Inflammatory macrophage treated with lipopolysaccharide for 4 hours (primary cell): Measurements from ENCODE around the gene MYO3B.
A peak's percentile ranks its signal among the peaks of the same experiment; 100 is the strongest.
"Not testable (repeated sequence)": the region's sequence is repeated elsewhere in the genome, so short reads cannot be mapped to it uniquely, and the experiment has no call there.

ENCODE experiments used
- DNase-seq: peaks from one replicate; pipeline ENCODE4 v3.0.0-alpha.2; 2020

Gene MYO3B

GRCh38 chr2:170671079-170671478, 493.1 kb downstream of the MYO3B start:
- no peak for DNase-seq

- DNase-seq = not testable (repeated sequence)
These were observed 496.3 kb downstream of the MYO3B start for GRCh38 chr2:170674282-170674681.

- DNase-seq = no peak
These were observed 497.8 kb downstream of the MYO3B start for GRCh38 chr2:170675701-170676100.

GRCh38 chr2:170679607-170680079, 501.7 kb downstream of the MYO3B start:
- DNase-seq = peak; percentile 1

GRCh38 chr2:170680172-170680941, 502.4 kb downstream of the MYO3B start:
- DNase-seq = no peak

DNA sequence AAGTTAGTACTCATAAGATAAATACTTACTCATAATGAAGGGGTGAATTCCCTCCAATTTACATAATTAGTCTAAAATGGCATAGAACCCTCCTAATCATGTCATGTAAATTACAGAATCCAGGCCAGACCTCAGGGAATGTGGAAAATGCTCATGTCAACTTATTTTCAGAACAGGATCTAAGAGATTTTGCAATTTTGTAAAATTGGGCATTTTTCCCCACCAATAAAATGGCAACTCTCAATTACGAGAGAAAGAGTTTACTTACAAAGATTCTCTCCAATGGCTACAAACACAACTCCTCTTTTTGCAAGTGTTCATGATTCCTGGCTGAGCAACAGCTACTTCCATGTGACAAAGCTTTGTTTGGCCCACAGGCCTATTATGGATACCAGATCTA, 503.4 kb downstream of the MYO3B start:
- no peak for DNase-seq

DNA sequence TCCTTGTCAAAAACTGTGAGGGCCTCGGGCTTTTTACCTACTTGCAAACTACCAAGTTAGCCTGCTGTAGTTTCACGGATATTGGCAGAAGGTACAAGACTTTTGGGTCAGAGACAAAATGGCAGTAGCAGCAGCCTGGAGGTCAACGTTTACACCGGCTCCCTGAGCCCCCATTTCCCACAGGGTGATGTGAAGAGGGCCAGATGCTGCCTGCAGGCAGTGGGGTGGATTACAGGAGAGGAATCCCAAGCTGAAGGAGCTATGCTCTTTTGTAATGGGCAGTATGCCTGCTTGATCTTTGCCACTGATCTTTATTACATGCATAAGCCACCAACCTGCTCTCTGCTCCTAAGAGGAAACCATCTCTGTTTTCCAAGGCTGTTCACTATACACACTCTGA, 507.6 kb downstream of the MYO3B start:
- no peak for DNase-seq

DNA sequence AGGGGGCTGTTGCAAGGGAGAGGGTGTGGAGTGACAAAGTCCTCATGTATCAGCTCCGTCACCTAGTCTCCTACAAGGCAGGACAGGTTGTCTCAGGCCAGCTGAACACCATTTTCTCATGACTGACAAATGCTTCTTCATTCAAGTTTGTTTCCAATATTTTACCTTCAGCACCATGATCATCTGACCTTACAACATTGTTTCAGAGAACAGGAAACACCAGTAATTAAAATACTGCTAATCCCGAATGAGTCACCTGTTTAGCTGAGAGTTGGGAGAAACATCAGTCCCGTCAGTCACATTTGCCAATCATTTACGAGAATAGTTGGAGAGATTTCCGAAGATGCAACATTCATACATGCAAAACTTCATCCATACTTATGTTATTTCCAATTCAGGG, 511.5 kb downstream of the MYO3B start:
- DNase-seq = no peak

GRCh38 chr2:170690640-170691039, 512.7 kb downstream of the MYO3B start:
- no peak for DNase-seq

GRCh38 chr2:170694316-170694715, 516.4 kb downstream of the MYO3B start:
- no peak for DNase-seq

- DNase-seq = no peak
These were observed 517.8 kb downstream of the MYO3B start for GRCh38 chr2:170695521-170696410.

GRCh38 chr2:170696948-170697347, 519.0 kb downstream of the MYO3B start:
- no peak for DNase-seq

DNA sequence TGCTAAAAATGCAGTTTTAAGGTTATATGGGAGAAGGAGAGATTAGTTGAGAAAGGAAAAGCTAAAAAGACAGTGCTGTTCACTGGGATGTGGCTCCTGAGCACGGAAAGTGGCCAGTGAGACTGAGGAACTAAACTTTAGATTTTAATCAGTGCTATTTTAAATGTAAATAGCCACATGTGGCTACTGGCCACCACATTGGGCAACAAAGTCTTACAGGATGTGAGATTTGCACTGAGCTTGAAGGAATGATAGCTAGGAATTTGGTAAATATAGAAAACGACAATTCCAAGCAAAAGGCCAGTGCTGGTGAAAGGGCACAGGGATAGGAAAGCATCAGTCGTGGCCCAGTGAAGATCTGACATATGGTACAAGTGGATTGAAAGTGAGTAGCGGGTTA, 523.1 kb downstream of the MYO3B start:
- DNase-seq = no peak

DNA sequence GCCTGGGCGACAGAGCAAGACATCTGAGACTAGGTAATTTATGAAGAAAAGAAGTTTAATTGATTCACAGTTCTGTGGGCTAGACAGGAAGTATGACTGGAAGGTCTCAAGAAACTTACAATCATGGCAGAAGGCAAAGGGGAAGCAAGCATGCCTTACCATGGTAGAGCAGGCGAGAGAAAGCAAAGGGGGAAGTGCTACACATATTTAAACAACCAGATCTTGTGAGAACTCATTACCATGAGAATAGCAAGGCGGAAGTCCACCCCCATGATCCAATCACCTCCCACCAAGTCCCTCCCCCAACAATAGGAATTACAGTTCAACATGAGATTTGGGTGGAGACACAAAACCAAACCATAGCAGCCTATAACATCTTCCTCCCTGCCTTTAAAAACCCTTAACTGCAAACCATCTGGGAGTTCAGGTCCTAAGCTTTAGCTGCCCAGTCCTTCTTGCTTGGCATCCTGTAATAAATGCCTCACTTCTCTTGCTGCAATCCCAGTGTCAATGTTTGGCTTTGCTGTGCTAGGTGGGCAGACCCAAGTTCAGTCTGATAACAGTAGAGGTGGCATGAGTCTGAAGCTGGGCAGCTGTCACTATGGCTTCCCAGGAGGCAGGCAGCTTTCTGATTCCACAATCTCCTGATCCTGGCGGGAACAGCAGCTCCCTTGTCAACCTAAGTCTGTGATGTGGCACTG, 526.0 kb downstream of the MYO3B start:
- peak; percentile 50 for DNase-seq
